H9 (cell line): Measurements from ENCODE around the gene RARA. TPM values are rescaled to one million over a fixed set of nuclear protein-coding genes. Genes with fewer than 3 reads are reported as not detected.

ENCODE experiments used
- DNase-seq: peaks from one replicate; pipeline ENCODE4 v3.0.0-alpha.2; 2017
- H2AFZ ChIP-seq: one replicate; pipeline ENCODE4 v1.6.1; 2013; ENCODE audit warnings: mild to moderate bottlenecking, low read length, control low read depth, moderate library complexity
- H2AK5ac ChIP-seq: 2 replicates; pipeline ENCODE4 v1.6.1; 2013; ENCODE audit warnings: low read length, control low read depth, mixed read lengths; ENCODE audit not compliant: insufficient read length
- H2BK120ac ChIP-seq: one replicate; pipeline ENCODE4 v1.6.1; 2013; ENCODE audit warnings: low read depth, mild to moderate bottlenecking, low read length, control low read depth, inconsistent platforms; ENCODE audit not compliant: poor library complexity, severe bottlenecking
- H2BK12ac ChIP-seq: 2 replicates; pipeline ENCODE4 v1.6.1; 2013; ENCODE audit warnings: low read length, control low read depth, mixed read lengths, low read depth; ENCODE audit not compliant: insufficient read length
- H2BK15ac ChIP-seq: 2 replicates; pipeline ENCODE4 v1.6.1; 2013; ENCODE audit warnings: low read depth, low read length, control low read depth
- H2BK20ac ChIP-seq: one replicate; pipeline ENCODE4 v1.6.1; 2013; ENCODE audit warnings: low read depth, mild to moderate bottlenecking, low read length, control low read depth, inconsistent platforms; ENCODE audit not compliant: poor library complexity, severe bottlenecking
- H2BK5ac ChIP-seq: 2 replicates; pipeline ENCODE4 v1.6.1; 2013; ENCODE audit warnings: low read length, control low read depth, mixed read lengths; ENCODE audit not compliant: insufficient read length
- H3K14ac ChIP-seq: 2 replicates; pipeline ENCODE4 v1.6.1; 2013; ENCODE audit warnings: low read length, control low read depth; ENCODE audit not compliant: insufficient read depth
- H3K18ac ChIP-seq: 2 replicates; pipeline ENCODE4 v1.6.1; 2013; ENCODE audit warnings: low read depth, mild to moderate bottlenecking, mixed read lengths, low read length, control low read depth; ENCODE audit not compliant: insufficient read length
- H3K23ac ChIP-seq: 2 replicates; pipeline ENCODE4 v1.6.1; 2013; ENCODE audit warnings: low read length, control low read depth, mixed read lengths, low read depth; ENCODE audit not compliant: insufficient read length
- H3K23me2 ChIP-seq: 2 replicates; pipeline ENCODE4 v1.6.1; 2013; ENCODE audit warnings: low read depth, mild to moderate bottlenecking, mixed read lengths, low read length, control low read depth; ENCODE audit not compliant: insufficient read length, poor library complexity, severe bottlenecking
- H3K27ac ChIP-seq: 2 replicates; pipeline ENCODE4 v1.5.1; 2013; ENCODE audit warnings: low read length, control low read depth, mixed read lengths, low read depth; ENCODE audit not compliant: insufficient read length
- H3K27me3 ChIP-seq: 2 replicates; pipeline ENCODE4 v1.6.1; 2013; ENCODE audit warnings: low read length, control low read depth, inconsistent platforms; ENCODE audit not compliant: insufficient read depth
- H3K4ac ChIP-seq: 2 replicates; pipeline ENCODE4 v1.6.1; 2013; ENCODE audit warnings: low read depth, mild to moderate bottlenecking, control low read depth, inconsistent platforms, low read length, moderate library complexity
- H3K4me1 ChIP-seq: 2 replicates; pipeline ENCODE4 v1.6.1; 2013; ENCODE audit warnings: low read length, control low read depth, inconsistent platforms; ENCODE audit not compliant: insufficient read depth
- H3K4me2 ChIP-seq: 2 replicates; pipeline ENCODE4 v1.6.1; 2013; ENCODE audit warnings: low read length, control low read depth, mixed read lengths; ENCODE audit not compliant: insufficient read length, insufficient read depth
- H3K56ac ChIP-seq: 2 replicates; pipeline ENCODE4 v1.6.1; 2013; ENCODE audit warnings: low read depth, mild to moderate bottlenecking, mixed read lengths, low read length, control low read depth; ENCODE audit not compliant: insufficient read length
- H3K79me1 ChIP-seq: 2 replicates; pipeline ENCODE4 v1.6.1; 2013; ENCODE audit warnings: low read depth, mild to moderate bottlenecking, moderate library complexity, low read length, control low read depth, inconsistent platforms; ENCODE audit not compliant: insufficient read depth, poor library complexity, severe bottlenecking
- H3K79me2 ChIP-seq: 2 replicates; pipeline ENCODE4 v1.6.1; 2013; ENCODE audit warnings: low read length, control low read depth, inconsistent platforms; ENCODE audit not compliant: insufficient read depth
- H3K9ac ChIP-seq: 2 replicates; pipeline ENCODE4 v1.6.1; 2013; ENCODE audit warnings: low read length, control low read depth, mixed read lengths; ENCODE audit not compliant: insufficient read length; ENCODE audit errors: extremely low read depth
- H3K9me3 ChIP-seq: one replicate; pipeline ENCODE4 v1.6.1; 2013; ENCODE audit warnings: low read depth, low read length, inconsistent platforms; ENCODE audit not compliant: control insufficient read depth
- H3T11ph ChIP-seq: one replicate; pipeline ENCODE4 v1.6.1; 2013; ENCODE audit warnings: mild to moderate bottlenecking, low read length, control low read depth, inconsistent platforms
- H4K20me1 ChIP-seq: one replicate; pipeline ENCODE4 v1.6.1; 2013; ENCODE audit not compliant: control insufficient read depth, insufficient read length, insufficient read depth
- H4K5ac ChIP-seq: 2 replicates; pipeline ENCODE4 v1.6.1; 2013; ENCODE audit warnings: low read depth, mild to moderate bottlenecking, mixed read lengths, low read length, control low read depth; ENCODE audit not compliant: insufficient read length
- H4K8ac ChIP-seq: replicated peaks from 2 replicates; pipeline ENCODE4 v1.6.1; 2013; ENCODE audit warnings: low read length, control low read depth, mixed read lengths, low read depth; ENCODE audit not compliant: insufficient read length
- H4K91ac ChIP-seq: 2 replicates; pipeline ENCODE4 v1.6.1; 2013; ENCODE audit warnings: low read depth, mild to moderate bottlenecking, moderate library complexity, mixed read lengths, low read length, control low read depth; ENCODE audit not compliant: insufficient read length
- H3K27ac Mint-ChIP-seq, 3 experiments: 2 replicates in 2 of 3; 3 replicates in 1 of 3; pipeline ENCODE4 v1.8.0; 2020 to 2021; ENCODE audit warnings: mixed read lengths in 3 of 3, mild to moderate bottlenecking in 1 of 3, moderate library complexity in 1 of 3
- H3K27me3 Mint-ChIP-seq: 2 replicates; pipeline ENCODE4 v1.8.0; 2021; ENCODE audit warnings: low read depth, mild to moderate bottlenecking, moderate library complexity, mixed read lengths
- H3K36me3 Mint-ChIP-seq, 3 experiments: 2 replicates in 2 of 3; 3 replicates in 1 of 3; pipeline ENCODE4 v1.8.0; 2020 to 2021; ENCODE audit warnings: low read depth in 3 of 3, mixed read lengths in 3 of 3; ENCODE audit not compliant: insufficient read depth in 1 of 3
- H3K4me1 Mint-ChIP-seq, 2 experiments: 2 replicates each; pipeline ENCODE4 v1.8.0; 2020; ENCODE audit warnings: mixed read lengths in 2 of 2
- H3K4me3 Mint-ChIP-seq, 2 experiments: 2 replicates in 1 of 2; 3 replicates in 1 of 2; pipeline ENCODE4 v1.8.0; 2020 to 2021; ENCODE audit warnings: mild to moderate bottlenecking in 2 of 2, mixed read lengths in 2 of 2, moderate library complexity in 1 of 2
- H3K9me3 Mint-ChIP-seq, 2 experiments: 2 replicates in 1 of 2; 3 replicates in 1 of 2; pipeline ENCODE4 v1.8.0; 2020; ENCODE audit warnings: mild to moderate bottlenecking in 2 of 2, mixed read lengths in 2 of 2, moderate library complexity in 1 of 2
- CTCF ChIP-seq: fragments of 200-600 bp; sonication (generic); conservative IDR thresholded peaks from 3 replicates; pipeline ENCODE4 v1.8.0; 2021; ENCODE audit warnings: antibody characterized with exemption, mild to moderate bottlenecking
- WGBS: extraction: QIAGEN DNeasy Blood & Tissue Kit; methylation state at CpG from one replicate; pipeline ENCODE4 v1.1.7; 2013; ENCODE audit warnings: missing lambda C conversion rate, low lambda C conversion rate, mixed read lengths; ENCODE audit not compliant: insufficient read length; ENCODE audit errors: extremely low coverage; 5-methylcytosine and 5-hydroxymethylcytosine counted together
- total RNA-seq: library from RNA; stranded (reverse); gene quantifications from 2 replicates; pipeline ENCODE4 v1.2.1, GENCODE V29; 2021

Gene RARA
- total RNA-seq, 1 experiment from 2014 or later: 17.6 TPM

GRCh38 chr17:40315678-40316570 lies 6.9 kb downstream of the RARA start:
- Mint-ChIP-seq H3K27me3 (peaks cover 63% of the 10 kb centered on the region), H3K36me3 (no peaks in the 10 kb centered on the region; a peak in 1 of 7 replicates), H3K4me1 (peaks cover 57 to 71% of the 10 kb centered on the region in 2 experiments), H3K9me3 (no peaks in the 10 kb centered on the region), H3K4me3 (peak overlapping the region; percentile 77 to 80), H3K27ac (no peak overlapping the region)
- Histone ChIP-seq H2AFZ (no peak overlapping the region), H4K20me1 (peaks cover 4% of the 10 kb centered on the region), H2BK15ac (no peak overlapping the region), H4K5ac (no peak overlapping the region), H4K8ac (no peak overlapping the region), H2AK5ac (no peak overlapping the region), H2BK5ac (no peak overlapping the region), H3K23ac (no peak overlapping the region), H3K9me3 (no peaks in the 10 kb centered on the region), H3K27ac (no peak overlapping the region), H3T11ph (no peak overlapping the region), H3K4me1 (peaks cover 8% of the 10 kb centered on the region; the same call in 1 of the 2 replicates), H4K91ac (no peak overlapping the region), H3K79me2 (no peaks in the 10 kb centered on the region; the same call in 1 of the 2 replicates), H3K4ac (no peak overlapping the region), H3K14ac (no peak overlapping the region), H2BK20ac (no peak overlapping the region), H2BK12ac (no peak overlapping the region), H3K23me2 (peaks cover 26% of the 10 kb centered on the region), H3K27me3 (peaks cover 5% of the 10 kb centered on the region; the same call in 1 of the 2 replicates), H3K9ac (peak overlapping the region; percentile 34), H3K56ac (no peak overlapping the region), H2BK120ac (no peak overlapping the region), H3K4me2 (peak overlapping the region; percentile 68), H3K79me1 (no peaks in the 10 kb centered on the region), H3K18ac (no peak overlapping the region)
- no peak for DNase-seq
- no CpG with 5 or more reads among the region's 9 CpGs for WGBS
- TF ChIP-seq CTCF: no peak
